ENCODE results near the gene MDP1.

DNA sequence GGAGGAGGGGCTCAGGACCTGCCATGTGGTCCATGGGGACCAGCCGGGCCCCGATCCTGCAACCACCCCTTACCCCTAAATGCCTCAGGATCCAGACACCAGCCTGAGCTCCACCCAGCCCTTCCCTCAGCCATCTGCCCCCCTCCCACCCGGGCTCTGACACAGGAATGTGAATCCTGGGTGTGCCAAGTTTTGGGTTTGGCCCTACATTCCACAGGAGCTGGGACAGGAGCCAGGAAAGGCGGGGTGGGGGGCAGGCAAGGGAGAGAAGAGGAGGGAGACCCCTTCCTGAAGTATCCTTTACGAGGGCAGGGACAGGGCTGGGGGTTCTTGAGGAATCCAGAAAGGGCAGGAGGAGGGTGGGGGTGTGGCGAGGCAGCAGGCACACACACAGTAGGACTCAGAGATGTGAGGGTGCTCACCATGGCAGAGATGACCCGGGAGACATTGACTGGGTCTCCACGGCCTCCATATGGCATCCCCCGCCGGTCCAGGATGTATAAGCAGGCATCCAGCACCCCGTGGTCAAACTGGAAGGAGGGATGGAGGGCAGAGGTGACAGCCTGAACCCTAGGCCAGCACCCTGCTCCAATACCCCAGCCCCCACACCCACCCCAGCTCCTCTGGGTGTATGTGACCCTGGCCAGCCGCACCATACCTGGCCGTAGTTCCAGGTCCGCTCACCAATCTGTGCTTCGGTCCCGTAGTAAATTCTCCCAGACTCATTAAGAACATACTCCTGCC, 43.6 kb upstream of the MDP1 start:
- TF ChIP-seq CTCF (conservative IDR thresholded peaks at IDR 0.05; ENCODE audit: low read length) (no peak), EZH2phosphoT487 (IDR thresholded peaks at IDR 0.05; ENCODE audit: borderline replicate concordance, low read depth, low read length) (no peak)

Data from OCI-LY7 (cell line).